Endothelial cell of umbilical vein (primary cell): ENCODE measurements around the gene DDIT4. TPM values are rescaled to one million over a fixed set of nuclear protein-coding genes. Genes with fewer than 3 reads are reported as not detected.

Experiments used
- BruUV-seq: library from RNA; stranded (reverse); fragments of 400-500 nt; replicated peaks from 2 replicates; lab custom pipeline; 2021; lab: Mats Ljungman, UMichigan
- CTCF ChIA-PET: fragments of 300-600, 350-600 bp; sonication (Branson Sonifier 250); formaldehyde crosslinking; loops from one replicate; lab custom pipeline; 2021; ENCODE audit warnings: antibody characterized with exemption, inconsistent platforms; lab: Charles Lee
- POLR2A ChIA-PET: fragments of 300-600, 350-600 bp; sonication (Branson Sonifier 250); formaldehyde crosslinking; loops from one replicate; lab custom pipeline; 2021; ENCODE audit warnings: antibody characterized with exemption, inconsistent platforms; lab: Charles Lee
- DNase-seq: peaks from one replicate; pipeline ENCODE4 v3.0.0-alpha.2; 2011; ENCODE audit warnings: low read depth, low spot score
- FAIRE-seq: peaks from 2 replicates; lab custom pipeline; 2011; peaks lifted over from hg19 to GRCh38; lab: Jason Lieb, UNC
- H2AFZ ChIP-seq: 2 replicates; pipeline ENCODE4 v1.6.0; 2012; ENCODE audit warnings: low read depth, low read length, control low read depth, inconsistent platforms
- H3K27ac ChIP-seq: 2 replicates; pipeline ENCODE4 v1.5.1; 2011; ENCODE audit warnings: low read depth, mild to moderate bottlenecking, control low read depth, low read length, moderate library complexity; ENCODE audit not compliant: insufficient read depth
- H3K27me3 ChIP-seq, 2 experiments: 2 replicates each; pipeline versions ENCODE4 v1.6.0 to v1.6.1; 2011; ENCODE audit warnings: low read length in 2 of 2, mixed read lengths in 1 of 2; ENCODE audit not compliant: control insufficient read depth in 2 of 2, insufficient read depth in 2 of 2
- H3K36me3 ChIP-seq, 2 experiments: 2 replicates in 1 of 2; 3 replicates in 1 of 2; pipeline ENCODE4 v1.5.1; 2011; ENCODE audit warnings: low read length in 2 of 2, mild to moderate bottlenecking in 1 of 2, moderate library complexity in 1 of 2; ENCODE audit not compliant: control insufficient read depth in 2 of 2, insufficient read depth in 2 of 2; ENCODE audit errors: extremely low read depth in 1 of 2
- H3K4me1 ChIP-seq: 3 replicates; pipeline ENCODE4 v1.5.1; 2011; ENCODE audit warnings: mild to moderate bottlenecking, low read length; ENCODE audit not compliant: control insufficient read depth, insufficient read depth; ENCODE audit errors: extremely low read depth
- H3K4me2 ChIP-seq: 2 replicates; pipeline ENCODE4 v1.6.1; 2011; ENCODE audit warnings: low read length, control low read depth, mixed read lengths; ENCODE audit not compliant: insufficient read depth
- H3K4me3 ChIP-seq, 3 experiments: fragments of 200-600 bp in 1 of 3; sonication (generic), shearing (Covaris generic) in 1 of 3; replicated peaks in 1 of 3; 2 replicates each; pipeline ENCODE4 v1.5.1; 2011 to 2016; ENCODE audit warnings: control low read depth in 3 of 3, low read length in 3 of 3, mild to moderate bottlenecking in 2 of 3, inconsistent platforms in 1 of 3, low read depth in 1 of 3, moderate library complexity in 1 of 3; ENCODE audit not compliant: insufficient read depth in 1 of 3
- H3K79me2 ChIP-seq: 2 replicates; pipeline ENCODE4 v1.6.0; 2012; ENCODE audit warnings: low read length, inconsistent platforms; ENCODE audit not compliant: control insufficient read depth, insufficient read depth
- H3K9ac ChIP-seq: replicated peaks from 2 replicates; pipeline ENCODE3; 2011; ENCODE audit warnings: low read length, control low read depth; ENCODE audit not compliant: insufficient read depth; ENCODE audit errors: extremely low read depth
- H3K9me1 ChIP-seq: replicated peaks from 3 replicates; pipeline ENCODE4 v1.6.0; 2011; ENCODE audit warnings: mild to moderate bottlenecking, low read length; ENCODE audit not compliant: control insufficient read depth, insufficient read depth; ENCODE audit errors: extremely low read depth
- H3K9me3 ChIP-seq: replicated peaks from 2 replicates; pipeline ENCODE4 v1.5.1; 2012; ENCODE audit warnings: low read length, inconsistent platforms; ENCODE audit not compliant: control insufficient read depth, insufficient read depth
- H4K20me1 ChIP-seq: replicated peaks from 2 replicates; pipeline ENCODE3; 2011; ENCODE audit warnings: mild to moderate bottlenecking, low read length; ENCODE audit not compliant: control insufficient read depth, insufficient read depth; ENCODE audit errors: extremely low read depth
- EZH2 ChIP-seq: IDR thresholded peaks from 2 replicates; pipeline ENCODE4 v1.6.1; 2012; ENCODE audit warnings: borderline replicate concordance, low read depth, mild to moderate bottlenecking, moderate library complexity, low read length, inconsistent platforms; ENCODE audit not compliant: severe bottlenecking
- FOS ChIP-seq: IDR thresholded peaks from 2 replicates; pipeline ENCODE4 v1.6.1; 2011; ENCODE audit warnings: mild to moderate bottlenecking, low read length, moderate library complexity, borderline replicate concordance; ENCODE audit not compliant: insufficient read depth
- GATA2 ChIP-seq: IDR thresholded peaks from 2 replicates; pipeline ENCODE4 v1.7.0; 2011; ENCODE audit warnings: low read depth, mild to moderate bottlenecking, moderate library complexity, mixed read lengths, low read length; ENCODE audit not compliant: insufficient read length, insufficient read depth
- JUN ChIP-seq: IDR thresholded peaks from 2 replicates; pipeline ENCODE4 v1.6.1; 2011; ENCODE audit warnings: borderline replicate concordance, low read depth; ENCODE audit not compliant: insufficient read length, insufficient read depth
- MYC ChIP-seq: IDR thresholded peaks from one replicate; pipeline ENCODE4 v1.6.1; 2011; ENCODE audit warnings: mild to moderate bottlenecking, low read depth, low read length
- POLR2A ChIP-seq: IDR thresholded peaks from 2 replicates; pipeline ENCODE4 v1.6.1; 2012; ENCODE audit warnings: low read depth, mild to moderate bottlenecking, control low read depth, low read length
- POLR2AphosphoS5 ChIP-seq: IDR thresholded peaks from 2 replicates; pipeline ENCODE4 v1.6.1; 2012; ENCODE audit warnings: low read depth, mild to moderate bottlenecking, control low read depth, low read length, moderate library complexity; ENCODE audit not compliant: insufficient read depth
- dilution Hi-C: fragments of 300-500 bp; cut with MboI; formaldehyde crosslinking; loops from one replicate; pipeline ENCODE4 v1.15.0; 2019; ENCODE audit warnings: low sequenced_read_pairs; ENCODE audit not compliant: extremely low pct_ligation_motif_present
- intact Hi-C: fragments of 100-400 bp; cut with micrococcal nuclease; formaldehyde crosslinking; loops from one replicate; pipeline ENCODE4 v1.10.0; 2022
- polyA plus RNA-seq, 4 experiments: library from polyadenylated mRNA; depleted of rRNA in 3 of 4; stranded (reverse) in 3 of 4; unstranded in 1 of 4; fragments of >200 nt; gene quantifications; 2 replicates each; pipeline versions ENCODE4 v1.2.1 to v1.2.3, GENCODE V29; 2011 to 2012; ENCODE audit warnings: missing spikeins in 1 of 4
- total RNA-seq: library from RNA; stranded (reverse); gene quantifications from 2 replicates; pipeline ENCODE4 v1.2.3, GENCODE V29; 2021
- TF ChIP-seq, protein P1 (sequence below): IDR thresholded peaks from 2 replicates; pipeline ENCODE4 v1.6.1; 2011; ENCODE audit not compliant: insufficient read depth, insufficient read length
- TF ChIP-seq, protein P2 (sequence below), 2 donors: IDR thresholded peaks; 1 replicate in 1 of 2; 2 replicates in 1 of 2; pipeline ENCODE4 v1.5.1; 2011; ENCODE audit warnings: low read length in 2 of 2, mild to moderate bottlenecking in 2 of 2, moderate library complexity in 2 of 2, control low read depth in 1 of 2, inconsistent platforms in 1 of 2, low read depth in 1 of 2; ENCODE audit not compliant: insufficient read depth in 1 of 2; ENCODE audit errors: extremely low read depth in 1 of 2

Gene DDIT4
- total and polyA plus RNA-seq, 2 donors (not counting 3 experiments of a cell fraction or from before 2014, with no cell fraction given) = 60.4 to 65.3 TPM

GRCh38 chr10:72309290-72310240 lies 35.8 kb downstream of the DDIT4 start:
- Histone ChIP-seq H3K79me2 (no peaks in the 10 kb centered on the region), H3K36me3 (no peaks in the 10 kb centered on the region), H3K9me1 (no peaks in the 10 kb centered on the region), H3K4me1 (peaks cover 28% of the 10 kb centered on the region), H3K9ac (no peak overlapping the region), H3K27me3 (no peaks in the 10 kb centered on the region), H3K4me3 (no peak overlapping the region), H4K20me1 (no peaks in the 10 kb centered on the region), H2AFZ (no peak overlapping the region), H3K9me3 (no peaks in the 10 kb centered on the region), H3K4me2 (no peak overlapping the region), H3K27ac (no peak overlapping the region)
- dilution Hi-C loops = no loop called here
- intact Hi-C loops = no loop called here
- FAIRE-seq (no peak), DNase-seq (no peak)
- CTCF ChIA-PET = interaction anchor here (0.8 to 1.6 kb wide), 3 partner anchors 12 to 37 kb away, joined by 3 to 9 read pairs (median 4); no protein-coding TSS in a partner anchor
- no TSS peak for BruUV-seq
- POLR2A ChIA-PET = interaction anchor here (1.2 to 2.3 kb wide), 3 partner anchors 11 to 35 kb away, joined by 3 to 17 read pairs (median 7); partner anchors contain the start of gene DDIT4
- TF ChIP-seq, protein P1, sequence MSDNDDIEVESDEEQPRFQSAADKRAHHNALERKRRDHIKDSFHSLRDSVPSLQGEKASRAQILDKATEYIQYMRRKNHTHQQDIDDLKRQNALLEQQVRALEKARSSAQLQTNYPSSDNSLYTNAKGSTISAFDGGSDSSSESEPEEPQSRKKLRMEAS = no peak

- Histone ChIP-seq H3K4me1 (peaks cover 33% of the 10 kb centered on the region), H2AFZ (peak overlapping the region; percentile 2), H3K9me1 (no peaks in the 10 kb centered on the region), H3K9me3 (no peaks in the 10 kb centered on the region), H3K27ac (no peak overlapping the region), H3K36me3 (no peaks in the 10 kb centered on the region), H3K27me3 (no peaks in the 10 kb centered on the region), H3K79me2 (no peaks in the 10 kb centered on the region), H3K4me3 (no peak overlapping the region), H3K9ac (no peak overlapping the region), H4K20me1 (no peaks in the 10 kb centered on the region), H3K4me2 (no peak overlapping the region)
- dilution Hi-C loops (no loop called here), intact Hi-C loops (no loop called here)
- FAIRE-seq (no peak), DNase-seq (no peak)
- no TSS peak for BruUV-seq
- POLR2A ChIA-PET = interaction anchor here (2.3 kb wide), 1 partner anchor 36 kb away, joined by 17 read pairs; the partner anchor contains the start of gene DDIT4
- no peak for TF ChIP-seq JUN
- no peak for TF ChIP-seq EZH2
- TF ChIP-seq FOS = no peak
- TF ChIP-seq, protein P1 = no peak
- no peak for TF ChIP-seq POLR2A
- no peak for TF ChIP-seq MYC
- TF ChIP-seq, protein P2, sequence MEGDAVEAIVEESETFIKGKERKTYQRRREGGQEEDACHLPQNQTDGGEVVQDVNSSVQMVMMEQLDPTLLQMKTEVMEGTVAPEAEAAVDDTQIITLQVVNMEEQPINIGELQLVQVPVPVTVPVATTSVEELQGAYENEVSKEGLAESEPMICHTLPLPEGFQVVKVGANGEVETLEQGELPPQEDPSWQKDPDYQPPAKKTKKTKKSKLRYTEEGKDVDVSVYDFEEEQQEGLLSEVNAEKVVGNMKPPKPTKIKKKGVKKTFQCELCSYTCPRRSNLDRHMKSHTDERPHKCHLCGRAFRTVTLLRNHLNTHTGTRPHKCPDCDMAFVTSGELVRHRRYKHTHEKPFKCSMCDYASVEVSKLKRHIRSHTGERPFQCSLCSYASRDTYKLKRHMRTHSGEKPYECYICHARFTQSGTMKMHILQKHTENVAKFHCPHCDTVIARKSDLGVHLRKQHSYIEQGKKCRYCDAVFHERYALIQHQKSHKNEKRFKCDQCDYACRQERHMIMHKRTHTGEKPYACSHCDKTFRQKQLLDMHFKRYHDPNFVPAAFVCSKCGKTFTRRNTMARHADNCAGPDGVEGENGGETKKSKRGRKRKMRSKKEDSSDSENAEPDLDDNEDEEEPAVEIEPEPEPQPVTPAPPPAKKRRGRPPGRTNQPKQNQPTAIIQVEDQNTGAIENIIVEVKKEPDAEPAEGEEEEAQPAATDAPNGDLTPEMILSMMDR (IDR thresholded peaks at IDR 0.05; ENCODE audit: extremely low read depth in 1 of 2, insufficient read depth in 1 of 2, low read depth in 1 of 2, low read length in 2 of 2) = no peak
- no peak for TF ChIP-seq GATA2
- no peak for TF ChIP-seq POLR2AphosphoS5
- CTCF ChIA-PET = no interaction called here
Observed at GRCh38 chr10:72310241-72310633, 36.5 kb downstream of the DDIT4 start.
